Cardiac muscle cell (in vitro differentiated cells and primary cell): ENCODE data around the gene SLC22A3. TPM values are rescaled to one million over a fixed set of nuclear protein-coding genes. Genes with fewer than 3 reads are reported as not detected.

Experiments
- DNase-seq, 2 donors: peaks; one replicate each; pipeline versions ENCODE4 v3.0.0 to v3.0.0-alpha.2; 2010 to 2017; ENCODE audit warnings: low read depth in 1 of 2, low spot score in 1 of 2
- H3K27ac ChIP-seq: fragments of 200-600 bp; sonication (generic); 2 replicates; pipeline ENCODE4 v1.5.1; 2016
- H3K27me3 ChIP-seq: fragments of 200-600 bp; sonication (generic); 2 replicates; pipeline ENCODE4 v1.6.0; 2016; ENCODE audit warnings: control low read depth
- H3K36me3 ChIP-seq: fragments of 200-600 bp; sonication (generic); 2 replicates; pipeline ENCODE4 v1.5.1; 2016; ENCODE audit warnings: control low read depth
- H3K4me1 ChIP-seq: fragments of 200-600 bp; sonication (generic); 2 replicates; pipeline ENCODE4 v1.8.1; 2017; ENCODE audit warnings: low read depth, mild to moderate bottlenecking, mixed run types
- H3K4me3 ChIP-seq: fragments of 200-600 bp; sonication (generic); 2 replicates; pipeline ENCODE4 v1.5.1; 2016; ENCODE audit warnings: mild to moderate bottlenecking
- H3K9me3 ChIP-seq: fragments of 200-600 bp; sonication (generic); 2 replicates; pipeline ENCODE4 v1.5.1; 2017; ENCODE audit warnings: low read depth, mild to moderate bottlenecking, control low read depth
- CTCF ChIP-seq: IDR thresholded peaks from 2 replicates; pipeline ENCODE4 v1.5.1; 2012; ENCODE audit warnings: low read depth, mild to moderate bottlenecking, low read length
- polyA plus RNA-seq: library from polyadenylated mRNA; unstranded; fragments of >200 nt; fragmentation: Nextera tagmentation; extraction: Ambion mirVana; gene quantifications from 2 replicates; pipeline ENCODE4 v1.2.1, GENCODE V29; 2016
- total RNA-seq: library from RNA; depleted of rRNA; stranded (reverse); fragments of >200 nt; gene quantifications from 2 replicates; pipeline ENCODE4 v1.2.3, GENCODE V29; 2016

Gene SLC22A3
- total and polyA plus RNA-seq, 2 experiments from 2014 or later: 0.74 TPM; not detected in 1

GRCh38 chr6:160329188-160329587, 19.0 kb upstream of the SLC22A3 start:
- no peaks in the 10 kb centered on the region for H3K9me3 ChIP-seq
- TF ChIP-seq CTCF: no peak
- H3K27me3 ChIP-seq: no peaks in the 10 kb centered on the region

GRCh38 chr6:160330619-160331018, 17.6 kb upstream of the SLC22A3 start:
- Histone ChIP-seq H3K36me3 (no peaks in the 10 kb centered on the region), H3K27me3 (no peaks in the 10 kb centered on the region), H3K4me3 (no peak overlapping the region), H3K9me3 (no peaks in the 10 kb centered on the region), H3K27ac (no peak overlapping the region), H3K4me1 (no peaks in the 10 kb centered on the region)
- DNase-seq: no peak
- TF ChIP-seq CTCF: no peak

More at GRCh38 chr6:160329188-160329587, 19.0 kb upstream of the SLC22A3 start:
- Histone ChIP-seq H3K4me1 (no peaks in the 10 kb centered on the region), H3K4me3 (no peak overlapping the region), H3K27ac (no peak overlapping the region), H3K36me3 (no peaks in the 10 kb centered on the region)
- DNase-seq: no peak

GRCh38 chr6:160331204-160331603, 17.0 kb upstream of the SLC22A3 start:
- no peak overlapping the region for H3K4me3 ChIP-seq
- H3K9me3 ChIP-seq: no peaks in the 10 kb centered on the region
- no peaks in the 10 kb centered on the region for H3K27me3 ChIP-seq
- no peak overlapping the region for H3K27ac ChIP-seq
- H3K4me1 ChIP-seq: no peaks in the 10 kb centered on the region
- H3K36me3 ChIP-seq: no peaks in the 10 kb centered on the region
- no peak for TF ChIP-seq CTCF
- no peak for DNase-seq

GRCh38 chr6:160331753-160332152, 16.4 kb upstream of the SLC22A3 start:
- no peak for TF ChIP-seq CTCF
- H3K27ac ChIP-seq: no peak overlapping the region
- H3K27me3 ChIP-seq: no peaks in the 10 kb centered on the region
- no peaks in the 10 kb centered on the region for H3K9me3 ChIP-seq
- H3K4me1 ChIP-seq: no peaks in the 10 kb centered on the region
- H3K4me3 ChIP-seq: no peak overlapping the region
- no peak for DNase-seq
- H3K36me3 ChIP-seq: no peaks in the 10 kb centered on the region

- no peak overlapping the region for H3K27ac ChIP-seq
- no peaks in the 10 kb centered on the region for H3K27me3 ChIP-seq
- no peaks in the 10 kb centered on the region for H3K4me1 ChIP-seq
- no peak for TF ChIP-seq CTCF
- no peak for DNase-seq
- no peaks in the 10 kb centered on the region for H3K36me3 ChIP-seq
- H3K9me3 ChIP-seq: no peaks in the 10 kb centered on the region
- no peak overlapping the region for H3K4me3 ChIP-seq
Observed at GRCh38 chr6:160333101-160333500, 15.1 kb upstream of the SLC22A3 start.

- H3K27ac ChIP-seq: no peak overlapping the region
- DNase-seq: no peak
- no peak for TF ChIP-seq CTCF
- H3K36me3 ChIP-seq: no peaks in the 10 kb centered on the region
- no peaks in the 10 kb centered on the region for H3K4me1 ChIP-seq
- H3K9me3 ChIP-seq: no peaks in the 10 kb centered on the region
- no peak overlapping the region for H3K4me3 ChIP-seq
- no peaks in the 10 kb centered on the region for H3K27me3 ChIP-seq
Observed at GRCh38 chr6:160333841-160334240, 14.3 kb upstream of the SLC22A3 start.
